HL-60 (cell line): Measurements from ENCODE around the gene P3H2.

ENCODE experiments used
- POLR2AphosphoS5 ChIP-seq: IDR thresholded peaks from 2 replicates; pipeline ENCODE4 v1.6.1; 2012; ENCODE audit warnings: low read depth
- SPI1 ChIP-seq: IDR thresholded peaks from 2 replicates; pipeline ENCODE4 v1.6.1; 2012; ENCODE audit warnings: low read depth, mild to moderate bottlenecking, borderline replicate concordance
- TF ChIP-seq, protein P1 (sequence below): IDR thresholded peaks from one replicate; pipeline ENCODE4 v1.5.1; 2011; ENCODE audit warnings: low read length, control low read depth, inconsistent platforms; ENCODE audit not compliant: insufficient read depth
- TF ChIP-seq, protein P2 (sequence below): IDR thresholded peaks from 2 replicates; pipeline ENCODE4 v1.6.1; 2012; ENCODE audit warnings: low read depth; ENCODE audit not compliant: insufficient replicate concordance

DNA sequence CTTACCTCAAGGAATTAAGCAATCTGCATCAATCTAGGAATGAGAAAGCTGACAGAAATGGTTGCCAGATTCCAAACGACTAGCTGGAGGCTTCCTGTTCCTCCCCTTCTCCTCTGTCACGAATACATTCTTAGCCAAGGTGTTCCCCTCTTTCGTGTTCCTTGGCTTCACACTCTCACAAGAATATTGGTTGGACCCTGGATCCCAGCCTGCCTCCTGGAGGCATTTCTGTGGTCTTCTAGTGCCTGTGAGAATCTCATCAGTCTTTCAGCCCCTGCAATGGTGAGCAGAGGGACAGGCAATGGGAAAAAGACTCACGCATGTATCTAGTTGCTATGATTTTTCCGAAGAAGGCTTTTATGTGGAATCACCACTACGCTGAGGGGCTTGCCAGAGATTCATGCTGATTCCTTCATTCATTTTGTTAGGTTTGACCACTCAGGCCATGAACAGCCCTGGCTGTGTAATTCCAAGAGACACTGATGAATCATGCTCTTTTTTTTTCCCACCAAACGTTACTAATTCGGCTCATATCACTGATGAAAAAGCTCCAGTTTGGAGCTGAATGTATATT, 1.6 kb upstream of the P3H2 start:
- TF ChIP-seq SPI1 (no peak), POLR2AphosphoS5 (no peak)
- TF ChIP-seq, protein P1, sequence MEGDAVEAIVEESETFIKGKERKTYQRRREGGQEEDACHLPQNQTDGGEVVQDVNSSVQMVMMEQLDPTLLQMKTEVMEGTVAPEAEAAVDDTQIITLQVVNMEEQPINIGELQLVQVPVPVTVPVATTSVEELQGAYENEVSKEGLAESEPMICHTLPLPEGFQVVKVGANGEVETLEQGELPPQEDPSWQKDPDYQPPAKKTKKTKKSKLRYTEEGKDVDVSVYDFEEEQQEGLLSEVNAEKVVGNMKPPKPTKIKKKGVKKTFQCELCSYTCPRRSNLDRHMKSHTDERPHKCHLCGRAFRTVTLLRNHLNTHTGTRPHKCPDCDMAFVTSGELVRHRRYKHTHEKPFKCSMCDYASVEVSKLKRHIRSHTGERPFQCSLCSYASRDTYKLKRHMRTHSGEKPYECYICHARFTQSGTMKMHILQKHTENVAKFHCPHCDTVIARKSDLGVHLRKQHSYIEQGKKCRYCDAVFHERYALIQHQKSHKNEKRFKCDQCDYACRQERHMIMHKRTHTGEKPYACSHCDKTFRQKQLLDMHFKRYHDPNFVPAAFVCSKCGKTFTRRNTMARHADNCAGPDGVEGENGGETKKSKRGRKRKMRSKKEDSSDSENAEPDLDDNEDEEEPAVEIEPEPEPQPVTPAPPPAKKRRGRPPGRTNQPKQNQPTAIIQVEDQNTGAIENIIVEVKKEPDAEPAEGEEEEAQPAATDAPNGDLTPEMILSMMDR, result no peak
- TF ChIP-seq, protein P2, sequence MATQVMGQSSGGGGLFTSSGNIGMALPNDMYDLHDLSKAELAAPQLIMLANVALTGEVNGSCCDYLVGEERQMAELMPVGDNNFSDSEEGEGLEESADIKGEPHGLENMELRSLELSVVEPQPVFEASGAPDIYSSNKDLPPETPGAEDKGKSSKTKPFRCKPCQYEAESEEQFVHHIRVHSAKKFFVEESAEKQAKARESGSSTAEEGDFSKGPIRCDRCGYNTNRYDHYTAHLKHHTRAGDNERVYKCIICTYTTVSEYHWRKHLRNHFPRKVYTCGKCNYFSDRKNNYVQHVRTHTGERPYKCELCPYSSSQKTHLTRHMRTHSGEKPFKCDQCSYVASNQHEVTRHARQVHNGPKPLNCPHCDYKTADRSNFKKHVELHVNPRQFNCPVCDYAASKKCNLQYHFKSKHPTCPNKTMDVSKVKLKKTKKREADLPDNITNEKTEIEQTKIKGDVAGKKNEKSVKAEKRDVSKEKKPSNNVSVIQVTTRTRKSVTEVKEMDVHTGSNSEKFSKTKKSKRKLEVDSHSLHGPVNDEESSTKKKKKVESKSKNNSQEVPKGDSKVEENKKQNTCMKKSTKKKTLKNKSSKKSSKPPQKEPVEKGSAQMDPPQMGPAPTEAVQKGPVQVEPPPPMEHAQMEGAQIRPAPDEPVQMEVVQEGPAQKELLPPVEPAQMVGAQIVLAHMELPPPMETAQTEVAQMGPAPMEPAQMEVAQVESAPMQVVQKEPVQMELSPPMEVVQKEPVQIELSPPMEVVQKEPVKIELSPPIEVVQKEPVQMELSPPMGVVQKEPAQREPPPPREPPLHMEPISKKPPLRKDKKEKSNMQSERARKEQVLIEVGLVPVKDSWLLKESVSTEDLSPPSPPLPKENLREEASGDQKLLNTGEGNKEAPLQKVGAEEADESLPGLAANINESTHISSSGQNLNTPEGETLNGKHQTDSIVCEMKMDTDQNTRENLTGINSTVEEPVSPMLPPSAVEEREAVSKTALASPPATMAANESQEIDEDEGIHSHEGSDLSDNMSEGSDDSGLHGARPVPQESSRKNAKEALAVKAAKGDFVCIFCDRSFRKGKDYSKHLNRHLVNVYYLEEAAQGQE, result no peak
